Measurements from ENCODE around the gene EGFL8. TPM values are rescaled to one million over a fixed set of nuclear protein-coding genes. Genes with fewer than 3 reads are reported as not detected.

Gene EGFL8
- total and polyA plus RNA-seq, 2 experiments from 2014 or later, result 2.2 to 3.8 TPM

DNA sequence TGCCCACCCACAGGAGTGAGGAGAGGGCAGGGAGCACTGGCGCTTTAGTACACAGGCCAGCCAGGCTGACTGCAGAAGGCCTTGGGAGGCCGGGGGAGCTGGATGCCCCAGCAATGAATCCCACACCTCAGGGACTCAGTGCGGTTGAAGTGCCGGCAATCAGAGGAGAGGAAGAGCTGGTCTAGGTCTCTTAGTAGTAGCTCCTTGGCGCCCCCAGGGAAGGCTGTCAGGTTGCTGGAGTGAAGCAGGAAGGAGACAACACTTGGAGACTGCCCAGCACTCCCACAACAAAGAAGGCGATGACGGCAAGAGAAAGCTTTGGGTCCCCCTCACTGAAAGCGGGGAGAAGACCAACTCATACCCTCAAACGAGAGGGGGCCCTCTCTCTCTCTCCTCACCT lies 46.9 kb upstream of the EGFL8 start:
- Histone ChIP-seq H3K4me2 (ENCODE audit: unreplicated experiment) (no peak overlapping the region), H4K20me1 (ENCODE audit: insufficient read depth) (no peaks in the 10 kb centered on the region), H3K27me3 (replicated peaks; ENCODE audit: insufficient read depth) (no peaks in the 10 kb centered on the region), H3K79me2 (ENCODE audit: insufficient read depth) (no peaks in the 10 kb centered on the region), H3F3A (ENCODE audit: insufficient read depth) (peaks cover 27% of the 10 kb centered on the region), H3K27ac (no peak overlapping the region), H3K4me1 (ENCODE audit: insufficient read depth) (peaks cover 33% of the 10 kb centered on the region), H3K4me3 (no peak overlapping the region), H2AFZ (no peak overlapping the region), H3K9ac (no peak overlapping the region), H3K36me3 (ENCODE audit: low read depth) (peaks cover 5% of the 10 kb centered on the region; the same call in 1 of the 2 replicates), H3K9me3 (ENCODE audit: low read depth) (no peaks in the 10 kb centered on the region), H3K9me2 (ENCODE audit: insufficient read depth) (no peaks in the 10 kb centered on the region)
- WGBS, 2 experiments (ENCODE audit: low coverage in 1 of 2, low lambda C conversion rate in 2 of 2, missing lambda C conversion rate in 2 of 2), result 84 to 89% methylated on average over 9 of the region's 9 CpGs
- DNase-seq, result no peak
- TF ChIP-seq EZH2 (IDR thresholded peaks at IDR 0.05; ENCODE audit: insufficient read depth, poor library complexity, severe bottlenecking) (no peak), EZH2phosphoT487 (IDR thresholded peaks at IDR 0.05; ENCODE audit: insufficient read depth, low read depth) (no peak)
- in situ Hi-C loops (cut with MboI), result no loop called here

DNA sequence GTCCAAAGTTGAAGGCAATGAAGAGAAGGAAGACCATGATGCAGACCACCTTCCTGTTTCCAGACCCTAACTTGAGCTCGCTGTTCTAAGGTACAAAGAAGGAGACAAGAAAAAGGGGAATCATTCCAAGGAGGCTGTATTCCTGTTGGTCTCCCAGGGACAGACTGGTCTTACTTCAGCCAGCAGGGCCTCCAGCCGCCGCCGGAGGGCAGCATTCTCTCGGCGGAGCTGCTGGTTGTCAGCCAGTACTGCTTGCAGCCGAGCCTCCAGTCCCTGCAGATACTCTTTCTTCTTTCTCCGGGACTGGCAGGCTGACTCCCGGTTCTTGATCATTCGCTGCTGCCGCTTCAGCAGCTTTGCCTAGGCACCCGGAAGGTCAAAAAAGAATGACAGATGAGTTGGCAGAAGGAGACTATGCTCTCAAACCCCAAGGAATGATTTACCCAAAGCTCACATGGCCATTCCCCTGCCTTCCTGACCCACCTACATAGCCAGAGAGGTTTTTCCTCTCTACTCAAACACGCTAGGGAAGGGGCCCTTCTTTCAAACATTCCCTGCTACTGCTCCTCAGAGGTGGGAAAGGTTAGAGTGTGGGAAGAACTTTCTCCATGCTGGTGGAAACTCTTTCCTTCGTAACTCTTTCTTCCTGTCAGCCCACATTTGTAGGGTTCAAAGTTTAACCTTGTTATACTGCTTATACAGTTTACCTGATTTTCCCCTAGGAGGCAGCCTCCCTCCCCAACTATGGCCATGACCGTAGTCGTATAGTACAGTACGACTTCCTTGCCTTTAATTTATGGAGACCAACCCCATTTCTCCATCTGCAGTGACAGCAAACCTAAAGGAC lies 45.4 kb upstream of the EGFL8 start:
- no peak overlapping the region for H3K4me3 ChIP-seq
- H3K4me1 ChIP-seq (ENCODE audit: insufficient read depth), result peaks cover 20% of the 10 kb centered on the region
- H3K4me2 ChIP-seq (ENCODE audit: unreplicated experiment), result no peak overlapping the region
- no peak overlapping the region; the same call in 1 of the 2 replicates for H3K27ac ChIP-seq
- H3K9me2 ChIP-seq (ENCODE audit: insufficient read depth), result no peaks in the 10 kb centered on the region
- peak; percentile 92 for DNase-seq
- WGBS, 2 experiments (ENCODE audit: low coverage in 1 of 2, low lambda C conversion rate in 2 of 2, missing lambda C conversion rate in 2 of 2), result 29 to 30% methylated on average over 17 of the region's 17 CpGs
- H3K9ac ChIP-seq, result no peak overlapping the region
- no peaks in the 10 kb centered on the region for H3K27me3 ChIP-seq (replicated peaks; ENCODE audit: insufficient read depth)
- no peaks in the 10 kb centered on the region for H4K20me1 ChIP-seq (ENCODE audit: insufficient read depth)
- no peaks in the 10 kb centered on the region for H3K9me3 ChIP-seq (ENCODE audit: low read depth)
- no peak overlapping the region for H2AFZ ChIP-seq
- in situ Hi-C loops (cut with MboI), result no loop called here
- H3K79me2 ChIP-seq (ENCODE audit: insufficient read depth), result no peaks in the 10 kb centered on the region
- peaks cover 17% of the 10 kb centered on the region for H3F3A ChIP-seq (ENCODE audit: insufficient read depth)
- peaks cover 9% of the 10 kb centered on the region; the same call in 1 of the 2 replicates for H3K36me3 ChIP-seq (ENCODE audit: low read depth)
- TF ChIP-seq EZH2 (IDR thresholded peaks at IDR 0.05; ENCODE audit: insufficient read depth, poor library complexity, severe bottlenecking) (no peak), EZH2phosphoT487 (IDR thresholded peaks at IDR 0.05; ENCODE audit: insufficient read depth, low read depth) (no peak)

DNA sequence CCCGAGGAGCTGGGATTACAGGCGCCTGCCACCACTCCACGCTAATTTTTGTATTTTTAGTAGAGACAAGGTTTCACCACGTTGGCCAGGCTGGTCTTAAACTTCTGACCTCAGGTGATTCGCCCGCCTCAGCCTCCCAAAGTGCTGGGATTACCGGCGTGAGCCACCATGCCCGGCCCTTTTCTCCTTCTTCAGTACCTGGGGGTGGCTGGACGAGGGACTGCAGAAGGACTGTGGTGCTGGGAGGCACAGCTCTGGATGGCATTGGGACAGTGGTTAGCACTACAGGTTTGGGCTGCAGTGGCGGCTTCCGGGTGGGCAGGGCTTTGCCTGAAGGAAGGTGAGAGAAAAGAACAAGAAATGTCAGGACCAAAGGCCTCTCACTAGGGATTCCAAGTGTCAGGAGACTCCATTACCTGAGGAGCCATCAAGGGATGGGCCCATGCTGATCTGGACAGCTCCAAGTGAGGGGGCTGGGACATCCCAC lies 43.8 kb upstream of the EGFL8 start:
- Histone ChIP-seq H2AFZ (no peak overlapping the region), H3K27ac (no peak overlapping the region), H3K9me3 (ENCODE audit: low read depth) (no peaks in the 10 kb centered on the region), H3K9ac (no peak overlapping the region), H3K79me2 (ENCODE audit: insufficient read depth) (peaks cover 13% of the 10 kb centered on the region), H3K4me3 (no peak overlapping the region), H3F3A (ENCODE audit: insufficient read depth) (peaks cover 11% of the 10 kb centered on the region), H4K20me1 (ENCODE audit: insufficient read depth) (no peaks in the 10 kb centered on the region), H3K9me2 (ENCODE audit: insufficient read depth) (no peaks in the 10 kb centered on the region), H3K27me3 (replicated peaks; ENCODE audit: insufficient read depth) (no peaks in the 10 kb centered on the region), H3K4me1 (ENCODE audit: insufficient read depth) (peaks cover 6% of the 10 kb centered on the region), H3K4me2 (ENCODE audit: unreplicated experiment) (no peak overlapping the region), H3K36me3 (ENCODE audit: low read depth) (peaks cover 9% of the 10 kb centered on the region; the same call in 1 of the 2 replicates)
- no peak for TF ChIP-seq EZH2 (IDR thresholded peaks at IDR 0.05; ENCODE audit: insufficient read depth, poor library complexity, severe bottlenecking)
- no peak for TF ChIP-seq EZH2phosphoT487 (IDR thresholded peaks at IDR 0.05; ENCODE audit: insufficient read depth, low read depth)
- 98% methylated on average over 11 to 12 of the region's 12 CpGs for WGBS, 2 experiments (ENCODE audit: low coverage in 1 of 2, low lambda C conversion rate in 2 of 2, missing lambda C conversion rate in 2 of 2)
- in situ Hi-C loops (cut with MboI), result no loop called here
- DNase-seq, result no peak

DNA sequence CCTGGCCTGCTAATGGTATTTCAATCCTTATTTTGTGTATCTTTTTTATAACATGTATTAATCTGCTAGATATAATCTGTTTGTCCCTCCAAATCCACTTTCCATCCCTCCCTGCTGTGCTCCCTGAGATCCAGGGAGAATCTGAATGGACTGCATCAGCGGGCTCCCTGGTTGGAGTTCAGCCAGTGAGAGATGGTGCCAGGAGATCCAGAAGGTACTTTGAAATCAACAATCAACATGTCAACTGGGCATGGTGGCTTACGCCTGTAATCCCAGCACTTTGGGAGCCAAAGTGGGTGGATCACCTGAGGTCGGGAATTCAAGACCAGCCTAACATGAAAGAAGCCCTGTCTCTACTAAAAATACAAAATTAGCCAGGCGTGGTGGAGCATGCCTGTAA lies 40.7 kb upstream of the EGFL8 start:
- H3K36me3 ChIP-seq (ENCODE audit: low read depth), result peaks cover 15% of the 10 kb centered on the region; the same call in 1 of the 2 replicates
- H3K27me3 ChIP-seq (replicated peaks; ENCODE audit: insufficient read depth), result no peaks in the 10 kb centered on the region
- no peak overlapping the region for H3K4me3 ChIP-seq
- no peak for DNase-seq
- H3K4me2 ChIP-seq (ENCODE audit: unreplicated experiment), result no peak overlapping the region
- TF ChIP-seq EZH2phosphoT487 (IDR thresholded peaks at IDR 0.05; ENCODE audit: insufficient read depth, low read depth) (no peak), EZH2 (IDR thresholded peaks at IDR 0.05; ENCODE audit: insufficient read depth, poor library complexity, severe bottlenecking) (no peak)
- no peaks in the 10 kb centered on the region for H4K20me1 ChIP-seq (ENCODE audit: insufficient read depth)
- H3F3A ChIP-seq (ENCODE audit: insufficient read depth), result peaks cover 11% of the 10 kb centered on the region
- peaks cover 39% of the 10 kb centered on the region for H3K79me2 ChIP-seq (ENCODE audit: insufficient read depth)
- in situ Hi-C loops (cut with MboI), result no loop called here
- no peak overlapping the region for H2AFZ ChIP-seq
- H3K9ac ChIP-seq, result no peak overlapping the region
- H3K27ac ChIP-seq, result no peak overlapping the region
- peaks cover 18% of the 10 kb centered on the region for H3K4me1 ChIP-seq (ENCODE audit: insufficient read depth)
- no peaks in the 10 kb centered on the region for H3K9me2 ChIP-seq (ENCODE audit: insufficient read depth)
- WGBS, 2 experiments (ENCODE audit: low coverage in 1 of 2, low lambda C conversion rate in 2 of 2, missing lambda C conversion rate in 2 of 2), result 80 to 83% methylated on average over 4 of the region's 4 CpGs
- no peaks in the 10 kb centered on the region for H3K9me3 ChIP-seq (ENCODE audit: low read depth)
